ENCODE results near the gene GNAO1.

Gene GNAO1

DNA sequence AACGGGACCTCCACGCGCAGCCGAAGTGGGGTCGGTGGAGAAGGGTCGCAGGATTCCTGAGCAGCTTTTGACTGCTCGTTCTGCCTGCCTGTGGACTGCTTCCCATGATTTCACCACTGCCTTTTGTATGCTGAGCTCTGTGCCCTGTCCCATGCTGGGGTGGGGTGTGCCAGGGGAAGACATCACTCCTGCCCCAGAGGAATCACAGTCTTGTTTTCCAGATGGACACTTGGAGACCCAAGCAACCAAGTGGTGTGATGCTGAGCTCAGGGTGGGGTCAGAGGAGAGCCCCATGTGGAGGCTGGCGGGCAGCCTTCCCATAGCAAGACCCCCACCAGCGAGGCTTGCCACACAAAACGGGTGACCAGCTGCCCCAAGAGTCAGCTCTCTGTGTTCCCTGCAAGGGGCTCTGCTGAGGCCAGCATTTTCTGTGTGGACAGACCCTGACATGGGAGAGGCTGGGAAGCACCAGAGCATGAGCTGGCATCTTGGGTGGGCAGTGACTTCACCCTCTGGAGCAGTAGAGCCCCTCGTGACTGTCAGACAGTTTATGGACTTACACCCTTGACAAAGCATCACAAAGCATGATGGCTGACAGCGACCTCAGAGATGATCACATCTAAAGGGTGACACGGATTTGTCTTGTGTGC is 111.9 kb downstream of the GNAO1 start:
- Mint-ChIP-seq H3K4me3 (no peak overlapping the region), H3K36me3 (ENCODE audit: low read depth) (no peaks in the 10 kb centered on the region), H3K27ac (no peak overlapping the region), H3K4me1 (ENCODE audit: low read depth) (no peaks in the 10 kb centered on the region), H3K9me3 (no peaks in the 10 kb centered on the region), H3K27me3 (ENCODE audit: low read depth) (peaks cover under 1% of the 10 kb centered on the region)
- DNase-seq (ENCODE audit: low spot score): no peak

DNA sequence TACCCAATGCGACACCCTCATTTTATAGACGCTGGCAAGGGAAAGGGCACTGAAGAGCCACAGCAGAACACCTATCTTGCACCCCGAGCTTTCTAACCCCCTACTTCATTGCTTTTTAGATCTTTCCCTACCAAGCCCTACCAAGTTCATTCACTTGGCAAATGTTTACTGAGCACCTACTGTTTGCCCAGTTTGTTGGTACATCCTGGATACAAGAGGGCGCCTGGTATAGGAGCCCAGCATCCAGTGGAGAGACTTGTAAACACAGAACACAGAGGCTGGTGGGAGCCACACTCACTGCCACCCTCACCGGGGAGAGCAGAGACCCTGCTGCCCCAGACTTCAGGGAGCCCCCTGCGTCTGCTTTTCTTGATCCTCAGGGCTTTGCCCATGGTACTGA is 112.6 kb downstream of the GNAO1 start:
- H3K4me1 Mint-ChIP-seq (ENCODE audit: low read depth): no peaks in the 10 kb centered on the region
- no peak for DNase-seq (ENCODE audit: low spot score)
- no peaks in the 10 kb centered on the region for H3K27me3 Mint-ChIP-seq (ENCODE audit: low read depth)
- no peaks in the 10 kb centered on the region for H3K36me3 Mint-ChIP-seq (ENCODE audit: low read depth)
- H3K27ac Mint-ChIP-seq: no peak overlapping the region
- no peaks in the 10 kb centered on the region for H3K9me3 Mint-ChIP-seq
- H3K4me3 Mint-ChIP-seq: no peak overlapping the region

DNA sequence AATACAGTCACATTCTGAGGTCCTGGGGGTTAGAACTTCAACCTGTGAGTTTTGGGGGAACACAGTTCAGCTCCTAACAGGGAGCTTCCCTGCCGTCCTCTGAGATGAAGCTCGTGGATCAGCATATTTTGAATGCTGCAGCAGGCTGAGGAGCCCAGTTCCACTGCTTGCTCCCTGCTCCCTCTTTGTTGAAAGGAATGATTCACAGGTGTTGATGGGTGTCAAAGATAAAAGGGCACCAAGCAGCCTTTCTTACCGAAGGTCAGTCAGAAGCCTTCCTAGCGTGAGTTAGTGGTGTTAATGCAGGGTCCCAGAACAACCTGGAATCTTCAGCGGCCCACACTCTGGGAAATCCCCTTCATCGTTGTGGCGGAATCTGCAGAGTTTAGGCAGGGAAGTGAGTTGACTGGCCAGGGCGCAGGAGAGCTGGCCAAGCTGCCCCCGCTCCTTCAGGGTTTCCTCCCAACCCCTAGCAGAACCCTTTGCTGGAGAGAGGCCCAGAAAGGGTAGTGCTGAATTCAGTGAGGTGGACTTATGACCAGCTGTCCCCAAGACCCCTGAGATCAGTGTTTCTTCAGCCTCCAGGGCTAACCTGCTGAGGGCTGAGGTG is 114.8 kb downstream of the GNAO1 start:
- Mint-ChIP-seq H3K9me3 (no peaks in the 10 kb centered on the region), H3K4me3 (no peak overlapping the region), H3K27me3 (ENCODE audit: low read depth) (no peaks in the 10 kb centered on the region), H3K4me1 (ENCODE audit: low read depth) (no peaks in the 10 kb centered on the region), H3K36me3 (ENCODE audit: low read depth) (no peaks in the 10 kb centered on the region), H3K27ac (no peak overlapping the region)
- no peak for DNase-seq (ENCODE audit: low spot score)

DNA sequence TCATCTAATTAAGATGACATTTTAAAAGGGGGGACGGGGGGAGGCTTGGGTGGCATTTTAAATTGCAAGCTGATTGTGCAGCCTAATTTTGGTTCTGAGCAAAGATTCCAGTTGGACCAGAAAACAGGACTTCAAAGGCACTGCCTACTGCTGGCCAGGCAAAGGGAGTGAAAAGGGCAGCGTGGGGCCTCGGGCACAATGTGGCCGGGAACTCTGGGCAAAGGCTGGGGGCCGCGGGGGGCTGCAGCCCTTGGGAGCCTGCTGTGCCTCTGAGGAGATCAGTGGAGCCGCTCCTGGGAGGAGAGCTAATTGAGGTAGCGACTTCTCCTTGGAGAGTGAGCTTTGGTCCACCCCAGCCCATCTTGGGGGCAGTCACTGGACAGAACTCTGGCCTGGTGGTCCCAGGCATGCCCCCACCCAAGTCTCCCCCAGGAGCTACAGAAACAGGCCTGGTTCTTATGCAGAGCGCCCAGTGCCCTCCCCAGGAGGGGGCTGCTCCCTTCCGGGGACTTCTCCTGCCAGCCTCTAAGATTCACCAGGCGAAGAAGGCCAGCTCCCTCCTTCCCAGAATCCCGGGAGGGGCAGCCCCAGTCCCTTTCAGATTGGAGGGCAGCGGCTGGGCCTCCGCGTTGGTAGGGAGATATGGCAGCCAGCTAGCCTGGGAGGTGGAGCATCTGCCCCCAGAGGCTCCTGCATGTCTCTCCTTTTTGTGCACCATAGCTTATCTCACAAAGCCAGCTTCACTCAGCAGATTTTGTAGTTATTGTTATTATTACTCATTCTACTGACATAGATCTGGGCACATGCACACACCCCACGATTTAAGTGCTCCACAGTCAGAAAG is 115.6 kb downstream of the GNAO1 start:
- H3K4me3 Mint-ChIP-seq: no peak overlapping the region
- H3K9me3 Mint-ChIP-seq: no peaks in the 10 kb centered on the region
- no peaks in the 10 kb centered on the region for H3K4me1 Mint-ChIP-seq (ENCODE audit: low read depth)
- H3K36me3 Mint-ChIP-seq (ENCODE audit: low read depth): no peaks in the 10 kb centered on the region
- DNase-seq (ENCODE audit: low spot score): no peak
- no peaks in the 10 kb centered on the region for H3K27me3 Mint-ChIP-seq (ENCODE audit: low read depth)
- no peak overlapping the region for H3K27ac Mint-ChIP-seq

DNA sequence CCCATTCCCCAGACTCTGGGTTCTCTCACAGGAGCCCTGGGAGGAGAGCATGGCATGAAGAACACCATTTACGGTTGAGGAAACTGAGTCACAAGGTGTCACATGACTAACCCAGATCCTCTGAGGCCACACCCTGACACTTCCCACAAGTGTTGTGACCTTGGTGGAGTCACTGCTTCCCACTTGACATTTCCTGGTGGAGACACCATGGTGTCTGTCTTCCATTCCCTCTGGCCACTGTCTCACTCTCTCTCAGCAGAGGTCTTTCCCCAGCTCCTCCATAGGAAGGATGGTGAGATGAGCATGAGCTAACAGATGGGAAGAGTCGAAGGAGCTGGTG is 116.2 kb downstream of the GNAO1 start:
- Mint-ChIP-seq H3K4me3 (no peak overlapping the region), H3K27me3 (ENCODE audit: low read depth) (no peaks in the 10 kb centered on the region), H3K4me1 (ENCODE audit: low read depth) (no peaks in the 10 kb centered on the region), H3K27ac (no peak overlapping the region), H3K36me3 (ENCODE audit: low read depth) (no peaks in the 10 kb centered on the region), H3K9me3 (no peaks in the 10 kb centered on the region)
- no peak for DNase-seq (ENCODE audit: low spot score)

DNA sequence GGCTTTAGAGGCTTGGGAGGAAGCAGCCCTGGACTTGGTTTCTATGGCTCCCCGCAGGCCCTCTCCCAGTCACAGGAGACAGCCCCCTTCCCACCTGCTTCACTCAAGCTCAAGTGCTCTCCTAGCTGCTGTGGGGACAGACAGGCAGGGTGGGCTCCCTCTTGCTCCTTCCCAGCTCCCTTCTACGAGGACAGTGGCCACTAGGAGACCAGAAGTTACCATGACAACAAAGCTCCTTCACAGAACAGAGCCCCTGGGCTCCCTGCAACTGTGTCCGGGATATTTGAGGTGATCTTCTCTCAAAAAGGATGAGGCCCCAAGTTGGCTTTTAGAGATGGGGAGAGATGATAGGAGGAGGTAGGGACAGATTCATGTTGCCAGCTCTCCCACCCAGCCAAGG is 117.7 kb downstream of the GNAO1 start:
- no peaks in the 10 kb centered on the region for H3K36me3 Mint-ChIP-seq (ENCODE audit: low read depth)
- no peaks in the 10 kb centered on the region for H3K4me1 Mint-ChIP-seq (ENCODE audit: low read depth)
- no peaks in the 10 kb centered on the region for H3K27me3 Mint-ChIP-seq (ENCODE audit: low read depth)
- no peak overlapping the region for H3K4me3 Mint-ChIP-seq
- H3K27ac Mint-ChIP-seq: no peak overlapping the region
- H3K9me3 Mint-ChIP-seq: no peaks in the 10 kb centered on the region
- no peak for DNase-seq (ENCODE audit: low spot score)

DNA sequence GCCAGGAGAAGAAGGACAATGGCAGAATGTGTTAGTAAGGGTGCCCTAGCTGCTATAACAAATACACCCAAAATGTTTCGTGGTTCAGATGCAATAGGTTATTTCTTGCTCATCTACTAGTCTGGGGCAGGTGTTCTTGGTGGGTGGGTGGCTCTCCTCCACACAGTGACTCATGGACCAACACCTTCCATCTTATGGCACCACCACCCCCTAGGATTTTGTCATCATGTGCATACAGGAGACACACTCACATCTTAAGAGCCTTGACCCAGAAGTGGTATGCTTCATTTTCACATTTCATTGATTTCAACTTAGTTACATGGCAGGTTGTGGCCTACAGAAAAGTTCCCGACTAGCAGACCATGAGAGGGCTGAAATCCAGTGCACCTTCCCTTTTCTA is 119.4 kb downstream of the GNAO1 start:
- no peaks in the 10 kb centered on the region for H3K27me3 Mint-ChIP-seq (ENCODE audit: low read depth)
- no peak for DNase-seq (ENCODE audit: low spot score)
- no peaks in the 10 kb centered on the region for H3K4me1 Mint-ChIP-seq (ENCODE audit: low read depth)
- H3K4me3 Mint-ChIP-seq: no peak overlapping the region
- H3K36me3 Mint-ChIP-seq (ENCODE audit: low read depth): no peaks in the 10 kb centered on the region
- H3K27ac Mint-ChIP-seq: no peak overlapping the region
- no peaks in the 10 kb centered on the region for H3K9me3 Mint-ChIP-seq

DNA sequence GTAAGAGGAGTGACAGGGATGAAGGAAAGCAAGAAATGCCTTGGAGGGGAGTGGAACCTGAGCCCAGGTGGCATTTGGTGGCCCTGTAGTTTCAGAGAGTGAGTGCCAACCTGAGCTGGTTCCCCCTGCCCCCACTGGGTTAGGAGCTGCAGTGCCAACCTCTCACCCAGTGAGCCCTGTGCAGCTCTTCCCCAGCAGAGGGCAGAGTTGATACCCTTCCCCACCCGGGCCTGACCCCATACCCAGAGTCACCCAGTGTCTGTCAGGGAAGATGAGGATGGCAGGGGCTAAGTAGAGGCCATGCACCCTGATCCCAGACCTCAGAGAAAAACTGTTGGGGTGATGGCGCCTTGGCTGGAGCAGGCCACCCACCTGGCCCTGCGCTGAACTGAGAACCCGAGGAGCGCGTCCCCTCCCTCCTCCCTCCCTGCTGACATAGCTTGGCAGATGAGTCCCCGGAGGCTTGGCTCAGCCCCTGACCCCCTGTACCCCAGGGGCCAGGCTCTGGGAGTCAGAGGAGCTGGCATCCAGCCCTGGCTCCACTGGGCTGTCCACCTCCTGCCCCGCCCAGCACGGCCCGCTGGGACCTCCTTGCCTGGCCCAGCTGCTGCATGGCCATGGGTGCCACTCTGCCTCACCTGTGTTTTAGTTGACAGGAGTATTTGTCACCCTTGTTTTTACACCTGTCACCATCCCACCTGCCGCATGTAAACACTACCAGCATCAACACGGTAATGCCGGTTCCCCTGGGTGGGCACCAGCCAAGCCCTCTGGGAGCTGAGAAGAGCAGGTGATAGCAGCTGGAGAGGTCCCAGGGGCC is 120.1 kb downstream of the GNAO1 start:
- Mint-ChIP-seq H3K9me3 (no peaks in the 10 kb centered on the region), H3K27ac (no peak overlapping the region), H3K4me1 (ENCODE audit: low read depth) (no peaks in the 10 kb centered on the region), H3K4me3 (no peak overlapping the region), H3K36me3 (ENCODE audit: low read depth) (no peaks in the 10 kb centered on the region), H3K27me3 (ENCODE audit: low read depth) (no peaks in the 10 kb centered on the region)
- DNase-seq (ENCODE audit: low spot score): no peak

DNA sequence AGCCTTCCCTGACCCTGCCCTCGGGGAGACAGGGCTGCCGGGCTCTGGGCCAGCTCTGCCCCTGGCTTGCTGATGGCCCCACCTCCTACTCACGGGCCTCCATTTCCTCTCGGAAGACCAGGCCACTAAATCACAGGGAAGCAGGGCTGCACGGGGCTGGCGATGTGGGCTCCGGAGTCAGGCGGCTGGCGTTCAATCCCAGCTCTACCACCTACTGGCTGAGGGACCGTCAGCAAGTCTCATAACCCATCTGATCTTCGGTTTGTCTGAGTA is 120.7 kb downstream of the GNAO1 start:
- DNase-seq (ENCODE audit: low spot score): no peak
- Mint-ChIP-seq H3K9me3 (no peaks in the 10 kb centered on the region), H3K4me3 (no peak overlapping the region), H3K27ac (no peak overlapping the region), H3K36me3 (ENCODE audit: low read depth) (no peaks in the 10 kb centered on the region), H3K27me3 (ENCODE audit: low read depth) (no peaks in the 10 kb centered on the region), H3K4me1 (ENCODE audit: low read depth) (no peaks in the 10 kb centered on the region)

DNA sequence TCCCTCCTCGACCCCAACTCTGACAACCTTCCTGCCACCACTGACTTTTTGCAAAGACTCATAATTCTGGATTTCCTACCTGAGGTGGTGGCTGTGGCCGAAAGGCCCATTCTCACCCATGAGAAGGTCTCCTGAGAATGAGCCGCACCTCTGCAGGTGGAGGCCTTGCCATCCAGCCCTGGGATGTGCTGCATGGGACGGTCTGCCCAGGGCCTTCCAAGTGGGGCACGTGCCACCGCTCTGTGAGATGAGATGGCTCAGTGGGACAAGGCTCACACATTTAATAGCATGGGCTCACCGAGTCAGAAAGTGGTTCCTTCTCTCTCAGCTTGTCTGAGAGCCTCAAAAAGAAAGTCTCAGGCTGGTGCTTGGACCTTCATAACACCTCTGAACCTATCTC is 121.3 kb downstream of the GNAO1 start:
- no peak overlapping the region for H3K4me3 Mint-ChIP-seq
- no peak for DNase-seq (ENCODE audit: low spot score)
- H3K4me1 Mint-ChIP-seq (ENCODE audit: low read depth): no peaks in the 10 kb centered on the region
- peaks cover 3% of the 10 kb centered on the region for H3K27me3 Mint-ChIP-seq (ENCODE audit: low read depth)
- no peak overlapping the region for H3K27ac Mint-ChIP-seq
- no peaks in the 10 kb centered on the region for H3K9me3 Mint-ChIP-seq
- no peaks in the 10 kb centered on the region for H3K36me3 Mint-ChIP-seq (ENCODE audit: low read depth)

DNA sequence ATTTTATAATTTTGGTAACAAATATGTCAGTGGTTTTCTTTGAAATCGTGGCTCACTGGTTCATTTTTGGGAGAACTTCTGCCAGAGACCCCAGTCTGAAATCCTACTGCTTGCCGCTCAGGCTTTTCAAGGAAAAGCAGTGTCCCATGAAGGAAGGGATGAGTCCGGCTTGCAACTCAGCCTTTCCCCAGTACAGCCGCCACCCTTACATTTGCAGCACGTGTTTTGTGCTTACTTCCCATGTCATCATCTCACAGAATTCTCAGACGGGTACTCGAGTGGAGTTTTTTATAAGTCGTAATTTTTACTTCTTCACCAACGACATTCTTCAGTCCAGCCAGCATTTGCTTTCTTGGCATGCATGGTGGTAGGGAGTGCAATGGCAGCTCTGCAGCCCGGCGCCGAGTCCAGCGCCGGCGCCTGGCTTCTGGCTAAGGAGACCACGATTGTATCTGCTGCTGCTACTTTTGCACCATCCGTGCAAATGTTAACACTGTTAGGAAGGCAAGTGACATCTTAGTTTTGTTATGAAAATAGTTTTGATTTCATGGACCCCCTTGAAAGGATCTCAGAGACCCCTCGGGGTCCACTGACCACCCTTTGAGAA is 123.1 kb downstream of the GNAO1 start:
- no peak overlapping the region for H3K4me3 Mint-ChIP-seq
- H3K4me1 Mint-ChIP-seq (ENCODE audit: low read depth): no peaks in the 10 kb centered on the region
- no peaks in the 10 kb centered on the region for H3K9me3 Mint-ChIP-seq

DNA sequence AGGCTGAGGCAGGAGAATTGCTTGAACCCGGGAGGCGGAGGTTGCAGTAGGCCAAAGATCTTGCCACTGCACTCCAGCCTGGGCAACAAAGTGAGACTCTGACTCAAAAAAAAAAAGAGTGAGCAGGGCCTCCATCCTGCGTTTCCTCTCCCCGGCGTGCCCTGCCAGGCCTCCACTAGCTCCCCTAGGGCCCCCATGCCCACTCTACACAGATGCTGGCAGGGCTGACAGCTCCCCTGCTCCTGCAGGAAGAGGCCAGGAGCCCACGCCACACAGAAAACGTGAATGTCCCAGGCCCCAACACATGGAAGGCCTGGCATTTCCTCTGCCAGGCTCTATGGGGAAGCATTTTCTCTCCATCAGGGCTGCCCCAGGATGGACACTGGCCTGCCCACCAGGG is 124.7 kb downstream of the GNAO1 start:
- H3K4me3 Mint-ChIP-seq: no peak overlapping the region
- no peaks in the 10 kb centered on the region for H3K9me3 Mint-ChIP-seq
- no peaks in the 10 kb centered on the region for H3K4me1 Mint-ChIP-seq (ENCODE audit: low read depth)
- H3K36me3 Mint-ChIP-seq (ENCODE audit: low read depth): no peaks in the 10 kb centered on the region
- DNase-seq (ENCODE audit: low spot score): no peak
- peaks cover 5% of the 10 kb centered on the region for H3K27me3 Mint-ChIP-seq (ENCODE audit: low read depth)
- no peak overlapping the region for H3K27ac Mint-ChIP-seq

More for the DNA sequence above, 123.1 kb downstream of the GNAO1 start:
- Mint-ChIP-seq H3K36me3 (ENCODE audit: low read depth) (no peaks in the 10 kb centered on the region), H3K27ac (no peak overlapping the region), H3K27me3 (ENCODE audit: low read depth) (peaks cover 5% of the 10 kb centered on the region)
- DNase-seq (ENCODE audit: low spot score): no peak

DNA sequence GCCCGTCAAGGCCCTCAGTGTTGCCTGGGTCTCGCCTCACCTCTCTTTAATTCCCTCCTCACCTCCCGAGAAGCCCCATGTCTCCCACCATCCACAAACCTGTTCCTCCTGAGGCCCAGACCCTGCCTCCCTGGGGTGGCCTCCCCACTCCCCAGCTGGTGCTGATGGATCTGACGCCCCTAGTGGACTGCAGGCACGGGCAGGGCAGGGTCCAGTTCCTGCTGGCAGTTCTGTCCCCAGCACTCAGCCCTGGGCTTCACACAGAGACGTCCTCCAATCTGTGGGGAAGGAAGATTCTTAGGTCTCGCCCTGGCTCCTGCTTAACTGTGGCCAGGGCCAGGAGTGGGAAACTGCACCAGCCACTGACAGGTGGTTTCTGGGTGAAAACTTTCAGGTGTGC is 125.3 kb downstream of the GNAO1 start:
- Mint-ChIP-seq H3K4me3 (no peak overlapping the region), H3K36me3 (ENCODE audit: low read depth) (no peaks in the 10 kb centered on the region), H3K4me1 (ENCODE audit: low read depth) (no peaks in the 10 kb centered on the region), H3K27me3 (ENCODE audit: low read depth) (peaks cover 5% of the 10 kb centered on the region), H3K9me3 (no peaks in the 10 kb centered on the region), H3K27ac (no peak overlapping the region)
- no peak for DNase-seq (ENCODE audit: low spot score)
